OCI-LY1 (cell line): ENCODE data around the gene RPA4.
"Not testable (repeated sequence)": the region's sequence is repeated elsewhere in the genome, so short reads cannot be mapped to it uniquely, and the experiment has no call there.

Source experiments
- H2AFZ ChIP-seq: fragments of 200-600 bp; sonication (generic), shearing (Covaris generic); 2 replicates; pipeline ENCODE4 v1.6.0; 2014; ENCODE audit warnings: antibody characterized with exemption, mild to moderate bottlenecking, low read length
- H3F3A ChIP-seq: fragments of 200-600 bp; sonication (generic), shearing (Covaris generic); 2 replicates; pipeline ENCODE4 v1.6.0; 2014; ENCODE audit warnings: mild to moderate bottlenecking, antibody characterized with exemption, low read length, moderate library complexity; ENCODE audit not compliant: insufficient read depth
- H3K27ac ChIP-seq: fragments of 200-600 bp; sonication (generic); 2 replicates; pipeline ENCODE4 v1.5.1; 2014; ENCODE audit warnings: low read length, mixed run types, mild to moderate bottlenecking, low read depth; ENCODE audit not compliant: poor library complexity, severe bottlenecking
- H3K27me3 ChIP-seq: fragments of 200-600 bp; sonication (generic); 2 replicates; pipeline ENCODE4 v1.6.0; 2014; ENCODE audit warnings: antibody characterized with exemption, mild to moderate bottlenecking, low read length, moderate library complexity; ENCODE audit not compliant: insufficient read depth
- H3K36me3 ChIP-seq: fragments of 200-600 bp; sonication (generic); 2 replicates; pipeline ENCODE4 v1.6.1; 2014; ENCODE audit warnings: mild to moderate bottlenecking, antibody characterized with exemption, low read length, moderate library complexity, mixed read lengths; ENCODE audit not compliant: insufficient read depth
- H3K4me1 ChIP-seq: fragments of 200-600 bp; sonication (generic); 2 replicates; pipeline ENCODE4 v1.5.1; 2014; ENCODE audit warnings: mild to moderate bottlenecking, low read length, moderate library complexity; ENCODE audit not compliant: insufficient read depth, severe bottlenecking
- H3K4me2 ChIP-seq: fragments of 200-600 bp; sonication (generic), shearing (Covaris generic); 2 replicates; pipeline ENCODE4 v1.6.1; 2014; ENCODE audit warnings: low read length
- H3K4me3 ChIP-seq: fragments of 200-600 bp; sonication (generic); 2 replicates; pipeline ENCODE4 v1.5.1; 2014; ENCODE audit warnings: low read length, low read depth, mild to moderate bottlenecking, mixed read lengths; ENCODE audit not compliant: poor library complexity, severe bottlenecking
- H3K79me2 ChIP-seq: fragments of 200-600 bp; shearing (Covaris generic); 2 replicates; pipeline ENCODE4 v1.6.1; 2016; ENCODE audit warnings: mixed run types, low read length, mixed read lengths; ENCODE audit not compliant: insufficient read depth
- H3K9ac ChIP-seq: fragments of 200-600 bp; sonication (generic), shearing (Covaris generic); 2 replicates; pipeline ENCODE4 v1.6.1; 2014; ENCODE audit warnings: mild to moderate bottlenecking, low read length, mixed read lengths
- H3K9me2 ChIP-seq: fragments of 200-600 bp; sonication (generic), shearing (Covaris generic); 2 replicates; pipeline ENCODE4 v1.6.1; 2014; ENCODE audit warnings: low read depth, mild to moderate bottlenecking, low read length, mixed read lengths
- H3K9me3 ChIP-seq: fragments of 200-600 bp; shearing (Covaris generic); 2 replicates; pipeline ENCODE4 v1.6.1; 2014; ENCODE audit warnings: low read length, mixed read lengths
- H4K20me1 ChIP-seq: fragments of 200-600 bp; sonication (generic), shearing (Covaris generic); 2 replicates; pipeline ENCODE4 v1.6.0; 2016; ENCODE audit warnings: mild to moderate bottlenecking, low read length; ENCODE audit not compliant: insufficient read depth
- CTCF ChIP-seq: fragments of 200-600 bp; sonication (generic), shearing (Covaris generic); IDR thresholded peaks from 2 replicates; pipeline ENCODE4 v1.5.1; 2017; ENCODE audit warnings: mild to moderate bottlenecking, antibody characterized with exemption, low read length, moderate library complexity, mixed read lengths
- EZH2 ChIP-seq: fragments of 200-600 bp; sonication (generic), shearing (Covaris generic); IDR thresholded peaks from 2 replicates; pipeline ENCODE4 v1.8.0; 2017; ENCODE audit warnings: borderline replicate concordance, mixed run types, mild to moderate bottlenecking, antibody characterized with exemption, low read length, moderate library complexity, mixed read lengths

RPA4 gene

GRCh38 chrX:96837808-96838207 is 45.9 kb upstream of the RPA4 start:
- peak overlapping the region; percentile 40 for H3K4me3 ChIP-seq
- H3K27me3 ChIP-seq, result no peaks in the 10 kb centered on the region
- H3K4me2 ChIP-seq, result peak overlapping the region; percentile 53
- H3F3A ChIP-seq, result no peaks in the 10 kb centered on the region
- H3K27ac ChIP-seq, result peak overlapping the region; percentile 85
- no peaks in the 10 kb centered on the region for H3K9me3 ChIP-seq
- peaks cover 54% of the 10 kb centered on the region for H3K4me1 ChIP-seq
- TF ChIP-seq CTCF (no peak), EZH2 (no peak)
- H3K79me2 ChIP-seq, result no peaks in the 10 kb centered on the region
- no peaks in the 10 kb centered on the region for H3K36me3 ChIP-seq
- H3K9ac ChIP-seq, result peak overlapping the region; percentile 15; the same call in 1 of the 2 replicates
- H4K20me1 ChIP-seq, result no peaks in the 10 kb centered on the region
- H3K9me2 ChIP-seq, result no peaks in the 10 kb centered on the region
- H2AFZ ChIP-seq, result no peak overlapping the region

GRCh38 chrX:96838537-96838936 is 45.2 kb upstream of the RPA4 start:
- no peaks in the 10 kb centered on the region for H3K9me2 ChIP-seq
- H3K9me3 ChIP-seq, result no peaks in the 10 kb centered on the region
- no peaks in the 10 kb centered on the region for H3K79me2 ChIP-seq
- TF ChIP-seq CTCF (no peak), EZH2 (no peak)
- no peak overlapping the region for H2AFZ ChIP-seq
- H3K4me1 ChIP-seq, result peaks cover 54% of the 10 kb centered on the region
- peak overlapping the region; percentile 53 for H3K4me2 ChIP-seq
- no peaks in the 10 kb centered on the region for H3F3A ChIP-seq
- no peaks in the 10 kb centered on the region for H3K27me3 ChIP-seq
- no peaks in the 10 kb centered on the region for H3K36me3 ChIP-seq
- no peak overlapping the region; the same call in 1 of the 2 replicates for H3K9ac ChIP-seq
- no peaks in the 10 kb centered on the region for H4K20me1 ChIP-seq
- peak overlapping the region; percentile 40 for H3K4me3 ChIP-seq
- H3K27ac ChIP-seq, result peak overlapping the region; percentile 85

GRCh38 chrX:96841325-96841724 is 42.4 kb upstream of the RPA4 start:
- peaks cover 28% of the 10 kb centered on the region for H3K4me1 ChIP-seq
- no peaks in the 10 kb centered on the region for H3K36me3 ChIP-seq
- no peaks in the 10 kb centered on the region for H4K20me1 ChIP-seq
- H3K27ac ChIP-seq, result no peak overlapping the region
- no peaks in the 10 kb centered on the region for H3K9me2 ChIP-seq
- H3K4me3 ChIP-seq, result no peak overlapping the region
- no peak overlapping the region for H2AFZ ChIP-seq
- no peaks in the 10 kb centered on the region for H3K79me2 ChIP-seq
- no peaks in the 10 kb centered on the region for H3K27me3 ChIP-seq
- H3F3A ChIP-seq, result no peaks in the 10 kb centered on the region
- no peak overlapping the region for H3K9ac ChIP-seq
- TF ChIP-seq CTCF, result no peak
- no peak for TF ChIP-seq EZH2
- H3K9me3 ChIP-seq, result no peaks in the 10 kb centered on the region
- no peak overlapping the region for H3K4me2 ChIP-seq

GRCh38 chrX:96841866-96842265 is 41.8 kb upstream of the RPA4 start:
- not testable (repeated sequence) for H3K9me3 ChIP-seq, H3K79me2 ChIP-seq, H3K27ac ChIP-seq, H3F3A ChIP-seq, H3K9ac ChIP-seq, H3K4me2 ChIP-seq, H3K9me2 ChIP-seq, H3K4me3 ChIP-seq, H3K27me3 ChIP-seq, H2AFZ ChIP-seq, H4K20me1 ChIP-seq, H3K36me3 ChIP-seq
- H3K4me1 ChIP-seq, result peaks cover 25% of the 10 kb centered on the region
